ENCODE results near the gene C7orf57.
A peak's percentile ranks its signal among the peaks of the same experiment; 100 is the strongest.
"Not testable (repeated sequence)": the region's sequence is repeated elsewhere in the genome, so short reads cannot be mapped to it uniquely, and the experiment has no call there.

Gene C7orf57

GRCh38 chr7:48038815-48039506, 3.6 kb downstream of the C7orf57 start:
- DNase-seq: no peak

GRCh38 chr7:48040944-48041652, 5.8 kb downstream of the C7orf57 start:
- no peak for DNase-seq

GRCh38 chr7:48041653-48041970, 6.3 kb downstream of the C7orf57 start:
- no peak for DNase-seq

- DNase-seq: no peak
Measured at GRCh38 chr7:48042216-48042615, 6.9 kb downstream of the C7orf57 start.

- DNase-seq: no peak
Measured at GRCh38 chr7:48042636-48043035, 7.3 kb downstream of the C7orf57 start.

GRCh38 chr7:48045195-48045765, 9.9 kb downstream of the C7orf57 start:
- DNase-seq: peak; percentile 22

- peak; percentile 55 for DNase-seq
Measured at GRCh38 chr7:48046458-48046857, 11.1 kb downstream of the C7orf57 start.

- DNase-seq: no peak
Measured at GRCh38 chr7:48048113-48048512, 12.8 kb downstream of the C7orf57 start.

GRCh38 chr7:48049850-48050249, 14.5 kb downstream of the C7orf57 start:
- peak; percentile 12 for DNase-seq

GRCh38 chr7:48052748-48053147, 17.4 kb downstream of the C7orf57 start:
- DNase-seq: no peak

GRCh38 chr7:48053736-48054135, 18.4 kb downstream of the C7orf57 start:
- no peak for DNase-seq

GRCh38 chr7:48058990-48059389, 23.6 kb downstream of the C7orf57 start:
- DNase-seq: no peak

- no peak for DNase-seq
Measured at GRCh38 chr7:48059706-48060105, 24.4 kb downstream of the C7orf57 start.

- DNase-seq: no peak
Measured at GRCh38 chr7:48063985-48064384, 28.6 kb downstream of the C7orf57 start.

GRCh38 chr7:48067475-48067874, 32.1 kb downstream of the C7orf57 start:
- DNase-seq: no peak

GRCh38 chr7:48074204-48074654, 38.9 kb downstream of the C7orf57 start:
- DNase-seq: no peak

GRCh38 chr7:48077423-48077822, 42.1 kb downstream of the C7orf57 start:
- no peak for DNase-seq

- no peak for DNase-seq
Measured at GRCh38 chr7:48078470-48078869, 43.1 kb downstream of the C7orf57 start.

GRCh38 chr7:48082378-48082777, 47.0 kb downstream of the C7orf57 start:
- DNase-seq: not testable (repeated sequence)

- DNase-seq: peak; percentile 61
Measured at GRCh38 chr7:48083114-48083830, 47.9 kb downstream of the C7orf57 start.

GRCh38 chr7:48084727-48085432, 49.5 kb downstream of the C7orf57 start:
- peak; percentile 76 for DNase-seq

- no peak for DNase-seq
Measured at GRCh38 chr7:48085433-48085791, 50.1 kb downstream of the C7orf57 start.

GRCh38 chr7:48085942-48086341, 50.6 kb downstream of the C7orf57 start:
- DNase-seq: no peak
